Measurements from ENCODE around the gene STMND1.

The STMND1 gene

DNA sequence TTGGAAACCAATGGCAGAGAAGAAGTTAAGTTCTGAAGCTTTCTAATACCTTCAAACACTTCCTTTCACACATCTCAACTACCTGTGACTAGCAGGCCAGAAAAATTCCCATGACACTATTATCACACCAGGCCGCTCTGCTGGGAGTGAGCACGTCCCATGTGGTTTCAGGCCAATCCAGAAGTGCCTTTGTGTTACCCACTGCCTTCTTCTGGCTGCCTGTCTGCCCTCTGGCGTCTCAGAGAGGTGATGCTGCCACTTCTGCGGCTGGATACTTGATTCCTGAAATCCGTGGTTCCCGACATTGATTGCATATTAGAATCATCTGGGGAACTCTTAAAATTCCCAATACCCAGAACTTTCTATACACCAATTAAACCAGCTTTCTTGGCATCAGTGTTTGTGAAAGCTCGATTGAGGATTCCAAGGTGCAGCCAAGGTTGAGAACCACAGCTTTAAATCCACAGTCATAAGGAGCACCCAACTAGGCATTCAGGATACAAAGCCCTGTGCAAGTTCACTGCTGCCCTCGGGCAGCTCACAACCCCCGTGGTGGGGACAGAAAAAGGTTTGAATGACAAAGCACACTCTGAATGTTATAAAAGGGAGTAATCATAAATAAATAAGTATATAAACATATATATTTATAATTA is 65.6 kb downstream of the STMND1 start:
- no peak for DNase-seq

- DNase-seq, result no peak
Measured at GRCh38 chr6:17169291-17169690, 67.4 kb downstream of the STMND1 start.

DNA sequence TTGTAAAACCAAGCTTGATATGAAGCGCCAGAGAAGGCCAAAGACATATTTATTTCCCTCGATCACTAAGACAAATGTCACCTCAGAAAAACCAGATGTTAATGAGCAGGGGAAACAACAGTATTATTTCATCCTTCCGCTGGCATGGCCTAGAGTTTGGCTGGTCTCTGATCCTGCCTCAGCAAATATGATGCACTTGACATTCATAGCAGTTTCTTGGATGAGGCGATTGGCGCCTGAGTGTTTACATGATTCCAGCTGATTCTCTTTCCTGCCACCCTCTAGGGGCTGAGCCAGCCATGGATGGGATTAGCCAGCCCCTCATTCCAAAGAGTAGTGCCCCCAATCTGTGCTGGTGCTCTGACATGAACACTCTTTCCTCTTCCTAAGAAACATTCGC is 67.9 kb downstream of the STMND1 start:
- DNase-seq, result no peak

- no peak for DNase-seq
Measured at GRCh38 chr6:17172836-17173470, 71.1 kb downstream of the STMND1 start.

GRCh38 chr6:17178326-17178725 is 76.5 kb downstream of the STMND1 start:
- DNase-seq, result no peak

GRCh38 chr6:17178754-17179529 is 77.1 kb downstream of the STMND1 start:
- DNase-seq, result no peak

GRCh38 chr6:17179530-17180073 is 77.8 kb downstream of the STMND1 start:
- no peak for DNase-seq

Measured in DMS79 (cell line).